Activated naive CD4-positive, alpha-beta T cell treated with anti-CD3 and anti-CD28 coated beads, Interleukin-2, amount 10 ng/mL, durations not matched to agents 7 days and 5 days (primary cell): ENCODE measurements around the gene GPR155.
"Not testable (repeated sequence)": the region's sequence is repeated elsewhere in the genome, so short reads cannot be mapped to it uniquely, and the experiment has no call there.

ENCODE experiments used
- CTCF ChIA-PET: fragments of 350-600 bp; sonication (Branson Sonifier 250); formaldehyde crosslinking; loops from one replicate; lab custom pipeline; 2021; ENCODE audit warnings: antibody characterized with exemption; lab: Charles Lee
- DNase-seq: peaks from one replicate; pipeline ENCODE4 v3.0.0-alpha.2; 2020
- H3K27ac Mint-ChIP-seq: one replicate; pipeline ENCODE4 v1.8.0; 2021; ENCODE audit warnings: mild to moderate bottlenecking, moderate library complexity, mixed read lengths
- H3K27me3 Mint-ChIP-seq: one replicate; pipeline ENCODE4 v1.8.0; 2021; ENCODE audit warnings: mild to moderate bottlenecking, mixed read lengths
- H3K36me3 Mint-ChIP-seq: one replicate; pipeline ENCODE4 v1.8.0; 2021; ENCODE audit warnings: mixed read lengths
- H3K4me1 Mint-ChIP-seq: one replicate; pipeline ENCODE4 v1.8.0; 2021; ENCODE audit warnings: mixed read lengths
- H3K4me3 Mint-ChIP-seq: one replicate; pipeline ENCODE4 v1.8.0; 2021; ENCODE audit warnings: mild to moderate bottlenecking, moderate library complexity, mixed read lengths
- H3K9me3 Mint-ChIP-seq: one replicate; pipeline ENCODE4 v1.8.0; 2021; ENCODE audit warnings: mixed read lengths

GPR155 gene

DNA sequence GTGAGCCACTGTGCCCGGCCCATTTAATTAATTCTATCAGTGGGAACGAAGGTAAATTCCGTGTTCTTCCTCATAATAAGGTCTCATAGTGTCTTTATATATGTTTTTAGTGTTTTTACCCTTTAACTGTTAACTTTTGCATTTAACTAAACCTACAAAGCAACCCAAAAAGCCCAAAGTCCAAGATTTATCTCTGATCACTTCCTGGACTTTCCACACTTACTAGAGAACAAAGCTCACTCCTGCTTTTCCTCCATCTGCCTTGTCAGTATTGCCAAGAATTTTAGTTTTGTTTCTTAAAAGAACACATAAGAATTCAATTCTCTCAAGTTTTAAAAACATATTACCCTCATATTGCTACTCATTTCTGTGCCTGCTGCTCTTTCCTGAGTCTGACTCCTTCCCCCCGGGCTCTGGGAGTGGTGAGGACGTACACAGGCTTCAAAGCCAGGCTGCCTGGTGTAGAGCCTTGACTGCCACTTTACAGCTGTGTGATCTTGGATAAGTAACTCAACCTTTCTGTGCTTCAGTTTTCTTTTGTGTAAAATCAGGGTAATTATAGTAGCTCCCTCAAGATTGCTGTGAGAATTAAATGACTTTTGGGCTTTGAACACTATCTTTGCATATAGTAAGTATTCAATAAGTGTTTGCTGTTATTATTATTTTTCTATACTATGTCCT, 24.9 kb upstream of the GPR155 start:
- Mint-ChIP-seq H3K9me3 (peaks cover 56% of the 10 kb centered on the region), H3K36me3 (peaks cover 16% of the 10 kb centered on the region), H3K4me1 (peaks cover 13% of the 10 kb centered on the region), H3K4me3 (no peak overlapping the region), H3K27ac (no peak overlapping the region), H3K27me3 (no peaks in the 10 kb centered on the region)
- DNase-seq = no peak
- CTCF ChIA-PET = interaction anchor here (1.0 kb wide), 1 partner anchor 48 kb away, joined by 3 read pairs; no protein-coding TSS in a partner anchor

- DNase-seq = no peak
- H3K9me3 Mint-ChIP-seq = peaks cover 58% of the 10 kb centered on the region
- no peak overlapping the region for H3K4me3 Mint-ChIP-seq
- H3K27ac Mint-ChIP-seq = no peak overlapping the region
- H3K27me3 Mint-ChIP-seq = no peaks in the 10 kb centered on the region
- peaks cover 15% of the 10 kb centered on the region for H3K36me3 Mint-ChIP-seq
- H3K4me1 Mint-ChIP-seq = peaks cover 7% of the 10 kb centered on the region
- CTCF ChIA-PET = interaction anchor here (1.2 kb wide), 1 partner anchor 17 kb away, joined by 4 read pairs; no protein-coding TSS in a partner anchor
Measured at GRCh38 chr2:174510583-174511189, 23.9 kb upstream of the GPR155 start.

DNA sequence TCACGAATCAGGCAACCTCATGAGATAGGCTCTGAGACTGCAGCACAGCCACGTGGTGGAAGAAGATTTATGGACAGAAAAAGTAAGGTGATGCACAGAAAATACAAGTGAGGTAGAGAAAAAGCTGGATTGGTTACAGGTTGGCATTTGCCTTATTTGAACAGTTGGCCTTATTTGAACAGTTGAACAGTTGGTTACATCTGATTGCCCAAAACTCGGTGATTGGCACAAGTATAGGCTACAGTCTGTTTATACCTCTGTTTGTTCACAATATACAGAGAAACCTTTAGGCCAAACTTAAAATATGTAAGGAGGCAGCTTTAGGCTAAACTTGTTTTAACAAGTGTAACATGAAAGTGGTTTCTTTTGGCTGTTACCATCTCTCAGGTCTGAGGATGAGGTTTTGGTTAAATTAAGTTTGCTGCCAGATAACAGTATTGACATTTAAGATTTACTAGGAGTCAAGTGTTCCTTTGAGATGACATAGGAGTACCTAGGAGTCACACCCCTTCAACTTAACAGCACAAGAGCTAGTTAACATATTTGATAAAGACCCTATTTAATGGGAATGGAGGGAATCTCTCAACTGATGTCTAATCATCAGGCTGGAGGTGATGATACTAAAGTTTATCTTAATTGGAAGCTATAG, 16.5 kb upstream of the GPR155 start:
- Mint-ChIP-seq H3K9me3 (peaks cover 18% of the 10 kb centered on the region), H3K27me3 (peaks cover 6% of the 10 kb centered on the region), H3K36me3 (peaks cover 7% of the 10 kb centered on the region), H3K4me3 (no peak overlapping the region), H3K27ac (no peak overlapping the region), H3K4me1 (peaks cover 15% of the 10 kb centered on the region)
- CTCF ChIA-PET = interaction anchor here (0.7 to 1.0 kb wide), 2 partner anchors 40 to 44 kb away, joined by 3 read pairs; no protein-coding TSS in a partner anchor
- no peak for DNase-seq

GRCh38 chr2:174499371-174499770, 12.5 kb upstream of the GPR155 start:
- peaks cover 7% of the 10 kb centered on the region for H3K36me3 Mint-ChIP-seq
- CTCF ChIA-PET = interaction anchor here (0.7 kb wide), 1 partner anchor 27 kb away, joined by 3 read pairs; no protein-coding TSS in a partner anchor
- peaks cover 30% of the 10 kb centered on the region for H3K4me1 Mint-ChIP-seq
- H3K9me3 Mint-ChIP-seq = peaks cover 4% of the 10 kb centered on the region
- H3K27me3 Mint-ChIP-seq = peaks cover 6% of the 10 kb centered on the region
- no peak overlapping the region for H3K4me3 Mint-ChIP-seq
- no peak overlapping the region for H3K27ac Mint-ChIP-seq
- no peak for DNase-seq

DNA sequence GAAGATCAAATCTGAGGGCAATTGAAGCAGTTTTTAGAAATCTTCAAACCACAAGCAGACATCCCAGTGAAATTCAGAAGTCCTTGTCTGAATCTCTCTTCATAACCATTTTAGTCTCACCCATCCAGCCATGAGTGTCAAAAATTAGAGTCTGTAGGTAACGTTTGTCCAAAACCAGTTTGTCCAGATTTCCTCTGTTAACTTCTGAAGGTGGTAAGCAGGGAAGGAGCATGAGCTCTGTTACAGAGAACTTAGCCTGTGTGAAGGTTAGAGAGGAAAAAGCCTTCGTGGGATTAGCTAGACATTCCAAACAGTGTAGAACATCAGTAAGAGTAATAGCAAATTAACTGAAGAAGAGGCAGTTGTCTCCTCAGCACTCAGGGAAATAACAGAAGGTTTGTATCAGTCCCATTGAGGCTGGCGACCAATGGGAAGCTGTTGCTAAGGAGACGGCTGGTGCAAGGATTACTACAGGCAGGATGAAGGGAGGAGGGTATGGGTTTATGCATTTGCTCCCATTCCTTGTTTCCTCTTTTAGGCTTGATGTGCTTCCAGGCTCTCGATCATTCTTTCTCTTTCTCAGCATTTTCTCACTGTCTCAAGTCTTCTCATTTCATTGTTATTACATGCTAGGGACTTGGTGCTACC, 8.7 kb upstream of the GPR155 start:
- Mint-ChIP-seq H3K4me3 (no peak overlapping the region), H3K4me1 (peaks cover 61% of the 10 kb centered on the region), H3K9me3 (peaks cover 2% of the 10 kb centered on the region), H3K27me3 (no peaks in the 10 kb centered on the region), H3K27ac (peak overlapping the region; percentile 100), H3K36me3 (peaks cover 11% of the 10 kb centered on the region)
- CTCF ChIA-PET = interaction anchor here (1.7 kb wide), 1 partner anchor 9 kb away, joined by 6 read pairs; the partner anchor contains the start of gene GPR155
- no peak for DNase-seq

DNA sequence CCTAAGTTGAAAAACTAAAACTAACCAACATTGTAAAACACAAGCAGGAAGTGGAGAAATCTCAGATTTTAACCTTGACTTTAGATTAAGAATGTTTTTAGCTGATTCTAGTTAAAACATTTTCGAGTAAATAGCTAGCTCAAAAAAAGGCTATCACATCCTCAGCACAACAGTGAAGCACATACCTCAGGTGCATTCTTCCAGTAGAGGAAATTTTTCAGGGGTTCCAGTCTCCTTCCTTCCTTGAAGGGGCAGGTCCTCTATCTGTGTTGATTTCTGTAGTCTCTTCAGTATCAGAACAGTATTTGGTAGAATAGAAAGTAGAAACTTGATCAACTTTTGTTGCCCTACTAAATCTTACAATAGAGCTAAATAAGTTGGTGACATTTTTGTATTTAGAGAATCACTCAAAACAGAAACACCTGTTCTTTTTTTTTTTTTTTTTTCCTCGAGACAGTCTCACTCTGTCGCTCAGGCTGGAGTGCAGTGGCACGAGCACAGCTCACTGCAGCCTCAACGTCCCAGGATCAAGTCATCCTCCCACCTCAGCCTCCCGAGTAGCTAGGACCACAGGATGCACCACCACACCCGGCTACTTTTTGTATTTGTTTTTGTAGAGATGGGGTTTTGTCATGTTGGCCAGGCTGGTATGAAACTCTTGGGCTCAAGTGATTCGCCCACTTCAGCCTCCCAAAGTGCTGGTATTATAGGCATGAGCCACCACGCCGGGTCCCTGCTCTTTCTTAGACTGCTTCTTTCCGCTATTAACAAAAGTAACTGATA, 6.9 kb upstream of the GPR155 start:
- DNase-seq = peak; percentile 41
- Mint-ChIP-seq H3K27ac (peak overlapping the region; percentile 100), H3K4me3 (peak overlapping the region; percentile 74), H3K4me1 (peaks cover 74% of the 10 kb centered on the region), H3K36me3 (peaks cover 6% of the 10 kb centered on the region), H3K9me3 (peaks cover 2% of the 10 kb centered on the region), H3K27me3 (no peaks in the 10 kb centered on the region)
- CTCF ChIA-PET = interaction anchor here (0.8 to 2.4 kb wide), 7 partner anchors 7 to 75 kb away, joined by 3 to 12 read pairs (median 4); partner anchors contain the start of gene GPR155

GRCh38 chr2:174492963-174493431, 6.2 kb upstream of the GPR155 start:
- no peaks in the 10 kb centered on the region for H3K27me3 Mint-ChIP-seq
- CTCF ChIA-PET = interaction anchor here (0.8 to 2.4 kb wide), 5 partner anchors 12 to 76 kb away, joined by 3 to 12 read pairs (median 4); no protein-coding TSS in a partner anchor
- peak overlapping the region; percentile 100 for H3K27ac Mint-ChIP-seq
- DNase-seq = peak; percentile 83
- H3K4me1 Mint-ChIP-seq = peaks cover 82% of the 10 kb centered on the region
- peaks cover under 1% of the 10 kb centered on the region for H3K9me3 Mint-ChIP-seq
- peaks cover 6% of the 10 kb centered on the region for H3K36me3 Mint-ChIP-seq
- H3K4me3 Mint-ChIP-seq = peak overlapping the region; percentile 74

DNA sequence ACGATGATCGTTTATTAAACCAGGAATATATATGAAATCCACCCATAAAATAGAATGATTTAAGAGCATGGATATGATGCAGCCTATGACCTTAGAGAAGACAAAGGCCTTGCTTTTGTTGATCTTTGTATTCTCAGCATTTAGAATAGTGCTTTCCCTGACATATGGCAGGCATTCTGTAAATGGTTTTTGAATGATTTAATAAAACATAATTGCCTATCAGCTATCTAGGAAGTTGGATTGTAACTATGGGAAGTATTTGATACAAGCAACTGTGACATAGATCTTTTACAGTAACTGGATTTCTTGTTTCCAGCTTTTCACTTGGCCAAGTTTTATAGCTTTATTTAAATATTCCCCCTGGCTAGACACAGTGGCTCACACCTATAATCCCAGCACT, 5.1 kb upstream of the GPR155 start:
- H3K4me3 Mint-ChIP-seq = no peak overlapping the region
- H3K36me3 Mint-ChIP-seq = peaks cover 6% of the 10 kb centered on the region
- DNase-seq = no peak
- H3K9me3 Mint-ChIP-seq = no peaks in the 10 kb centered on the region
- H3K4me1 Mint-ChIP-seq = peaks cover 92% of the 10 kb centered on the region
- H3K27me3 Mint-ChIP-seq = no peaks in the 10 kb centered on the region
- CTCF ChIA-PET = no interaction called here
- H3K27ac Mint-ChIP-seq = peak overlapping the region; percentile 100

DNA sequence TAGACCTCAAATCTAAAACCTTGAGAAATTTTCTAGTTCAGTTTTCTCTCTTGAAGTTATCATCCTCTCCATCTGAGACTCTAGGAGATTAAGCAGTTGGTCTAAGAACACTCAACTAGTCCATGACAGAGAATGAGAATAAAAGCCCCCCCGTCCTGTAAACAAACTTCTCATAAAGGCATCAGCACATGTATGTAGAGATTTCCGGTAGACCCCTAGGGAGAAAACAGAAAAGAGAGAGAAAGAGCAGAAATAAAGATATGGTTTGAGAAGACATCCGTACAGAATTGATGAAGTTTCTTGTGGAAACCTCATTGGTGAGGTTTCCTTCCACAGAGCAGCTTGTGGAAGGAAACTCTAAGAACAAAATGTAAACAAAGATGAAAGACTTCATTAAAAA, 3.2 kb upstream of the GPR155 start:
- no peak for DNase-seq
- H3K27me3 Mint-ChIP-seq = no peaks in the 10 kb centered on the region
- peaks cover 78% of the 10 kb centered on the region for H3K4me1 Mint-ChIP-seq
- peak overlapping the region; percentile 97 for H3K27ac Mint-ChIP-seq
- H3K36me3 Mint-ChIP-seq = peaks cover 7% of the 10 kb centered on the region
- H3K4me3 Mint-ChIP-seq = peak overlapping the region; percentile 77
- no peaks in the 10 kb centered on the region for H3K9me3 Mint-ChIP-seq
- CTCF ChIA-PET = interaction anchor here (0.6 to 2.3 kb wide), 3 partner anchors 27 to 917 kb away, joined by 3 to 7 read pairs (median 3); no protein-coding TSS in a partner anchor

DNA sequence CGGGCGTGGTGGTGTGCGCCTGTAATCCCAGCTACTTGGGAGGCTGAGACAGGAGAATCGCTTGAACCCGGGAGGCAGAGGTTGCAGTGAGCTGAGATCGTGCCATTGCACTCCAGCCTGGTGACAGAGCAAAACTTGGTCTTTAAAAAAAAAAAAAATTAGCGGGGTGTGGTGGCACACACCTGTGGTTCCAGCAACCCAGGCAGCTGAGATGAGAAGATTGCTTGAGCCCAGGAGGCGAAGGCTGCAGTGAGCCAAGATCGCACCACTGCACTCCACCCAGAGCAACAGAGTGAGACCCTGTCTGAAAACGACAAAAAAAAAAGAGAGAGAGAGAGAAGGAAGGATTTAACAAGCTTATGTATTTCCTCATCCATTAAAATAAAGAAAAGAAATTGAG, 2.7 kb upstream of the GPR155 start:
- Mint-ChIP-seq H3K36me3 (peaks cover 11% of the 10 kb centered on the region), H3K4me3 (peak overlapping the region; percentile 77), H3K4me1 (peaks cover 78% of the 10 kb centered on the region), H3K27ac (peak overlapping the region; percentile 97)
- not testable (repeated sequence) for H3K9me3 Mint-ChIP-seq, H3K27me3 Mint-ChIP-seq
- DNase-seq = peak; percentile 66
- CTCF ChIA-PET = interaction anchor here (0.7 to 2.3 kb wide), 3 partner anchors 11 to 57 kb away, joined by 3 to 7 read pairs (median 3); no protein-coding TSS in a partner anchor

- Mint-ChIP-seq H3K27ac (peak overlapping the region; percentile 74), H3K27me3 (no peaks in the 10 kb centered on the region), H3K9me3 (no peaks in the 10 kb centered on the region), H3K36me3 (peaks cover 25% of the 10 kb centered on the region), H3K4me1 (peaks cover 77% of the 10 kb centered on the region), H3K4me3 (peak overlapping the region; percentile 91)
- CTCF ChIA-PET = interaction anchor here (1.0 kb wide), 1 partner anchor 55 kb away, joined by 3 read pairs; no protein-coding TSS in a partner anchor
- no peak for DNase-seq
Measured at GRCh38 chr2:174487820-174488162, 962 bp upstream of the GPR155 start.

- DNase-seq = peak; percentile 100
- Mint-ChIP-seq H3K27ac (peak overlapping the region; percentile 87), H3K4me1 (peaks cover 75% of the 10 kb centered on the region), H3K4me3 (peak overlapping the region; percentile 91), H3K36me3 (peaks cover 29% of the 10 kb centered on the region), H3K9me3 (no peaks in the 10 kb centered on the region), H3K27me3 (no peaks in the 10 kb centered on the region)
- CTCF ChIA-PET = interaction anchor here (0.6 to 1.8 kb wide), 6 partner anchors 7 to 111 kb away, joined by 3 to 6 read pairs (median 3); no protein-coding TSS in a partner anchor
Measured at GRCh38 chr2:174487108-174487819, 435 bp upstream of the GPR155 start.
